ENCODE measurements around the gene PAX7.

Gene PAX7

DNA sequence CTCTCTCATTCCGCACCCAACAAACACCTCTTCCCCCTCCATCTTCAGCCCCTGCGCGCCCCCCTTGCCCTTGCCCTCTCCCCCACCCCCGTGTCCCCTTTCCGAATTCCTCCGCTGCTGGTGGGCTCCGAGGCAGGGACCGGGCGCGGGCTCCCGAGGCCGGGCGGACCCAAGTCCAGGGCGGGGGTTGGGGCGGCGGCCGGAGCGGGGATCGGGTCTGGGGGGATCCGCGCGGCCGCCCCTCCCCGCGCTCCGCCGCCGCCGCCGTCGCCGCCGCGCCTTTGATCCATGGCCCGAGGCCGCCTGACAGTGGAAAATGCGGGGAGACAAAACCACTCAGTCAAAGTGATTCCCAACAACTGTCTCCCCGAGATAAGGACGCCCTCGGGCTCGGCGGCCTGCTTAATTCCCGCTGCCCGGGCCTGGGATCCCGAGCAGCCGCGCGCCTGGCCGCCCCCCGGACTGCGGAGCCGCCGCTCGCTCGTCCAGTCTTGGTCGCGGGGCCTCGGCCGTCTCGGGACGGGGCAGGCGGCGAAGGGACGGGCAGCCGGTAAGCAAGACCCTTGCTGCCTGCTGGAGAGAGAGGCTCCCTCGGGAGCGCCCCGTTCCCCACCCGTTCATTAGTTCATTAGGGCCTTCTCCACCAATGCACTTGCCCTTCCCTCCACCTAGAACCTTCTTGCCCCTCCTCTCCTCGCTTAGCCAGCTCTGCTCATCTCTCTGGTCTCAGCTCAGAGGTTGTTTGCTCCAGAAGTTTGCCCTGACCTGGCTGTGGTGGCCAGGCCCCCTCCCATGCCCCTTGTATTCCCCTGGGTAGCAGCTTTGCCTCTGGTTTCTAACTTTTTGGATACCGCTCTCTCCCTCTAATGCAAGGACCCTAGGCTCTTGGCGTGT, 86.4 kb downstream of the PAX7 start:
- ATAC-seq = no peak
- peaks cover 20% of the 10 kb centered on the region for H3K4me1 Mint-ChIP-seq

DNA sequence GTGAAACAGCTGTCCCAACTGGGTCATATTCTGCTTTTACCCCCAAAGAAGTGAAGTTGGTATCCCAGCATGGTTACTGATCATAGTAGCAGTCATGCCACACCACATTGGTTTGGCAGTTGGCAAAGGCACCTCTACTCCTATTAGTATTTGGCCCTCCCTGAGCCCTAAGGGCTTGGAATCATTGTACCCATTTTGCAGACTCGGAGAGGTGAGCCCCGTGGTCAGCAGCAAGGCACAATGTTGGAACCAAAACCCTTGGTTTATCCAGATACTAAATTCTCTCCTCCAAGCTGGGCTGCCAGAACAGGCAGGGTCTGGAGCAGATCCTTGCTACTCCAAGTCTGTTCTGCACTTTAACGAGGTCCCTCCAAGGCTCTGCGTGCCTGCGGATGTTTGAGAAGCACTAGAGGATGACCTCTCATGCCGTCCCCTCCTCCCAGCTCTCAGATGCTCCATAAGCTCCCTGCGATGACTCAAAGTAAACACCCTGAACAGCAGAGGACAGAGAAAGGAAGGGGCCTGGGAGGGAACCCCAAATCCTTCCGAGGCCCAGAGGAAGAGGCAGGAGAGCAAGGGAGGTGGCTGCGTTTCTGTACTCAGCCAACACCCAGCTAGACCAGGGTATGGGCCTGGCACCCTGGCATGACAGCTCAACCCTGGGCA, 89.3 kb downstream of the PAX7 start:
- DNase-seq (ENCODE audit: low spot score in 2 of 2) = no peak
- no peaks in the 10 kb centered on the region for H3K36me3 Mint-ChIP-seq

More for the DNA sequence above, 86.4 kb downstream of the PAX7 start:
- no peak for DNase-seq (ENCODE audit: low spot score in 2 of 2)
- Mint-ChIP-seq H3K9me3 (no peaks in the 10 kb centered on the region), H3K36me3 (no peaks in the 10 kb centered on the region), H3K27ac (no peak overlapping the region), H3K4me3 (no peak overlapping the region)

DNA sequence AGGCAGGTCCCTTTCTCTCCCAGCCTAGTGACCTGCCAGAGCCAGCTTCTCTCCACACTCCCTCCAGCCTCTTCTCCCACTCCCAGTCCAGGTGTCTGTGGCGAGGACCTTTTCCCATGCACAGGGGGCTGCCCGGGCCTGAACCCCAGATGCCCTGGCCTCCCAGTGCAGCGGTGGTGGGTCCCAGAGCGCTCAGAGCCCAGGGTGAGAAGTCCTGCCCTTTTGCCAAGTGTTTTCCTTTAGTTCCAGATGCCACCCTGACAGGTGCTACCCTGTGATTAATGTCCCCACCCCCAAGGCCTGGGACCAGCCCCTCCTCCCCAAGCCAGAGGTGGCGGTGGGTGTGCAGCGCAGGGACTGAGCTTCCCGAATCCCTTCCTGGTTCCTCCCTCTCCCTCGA, 90.4 kb downstream of the PAX7 start:
- no peak for DNase-seq (ENCODE audit: low spot score in 2 of 2)
- H3K4me3 Mint-ChIP-seq = no peak overlapping the region
- H3K27ac Mint-ChIP-seq = no peak overlapping the region
- H3K4me1 Mint-ChIP-seq = peaks cover 20% of the 10 kb centered on the region
- H3K36me3 Mint-ChIP-seq = no peaks in the 10 kb centered on the region
- ATAC-seq = no peak
- H3K9me3 Mint-ChIP-seq = no peaks in the 10 kb centered on the region

More for the DNA sequence above, 89.3 kb downstream of the PAX7 start:
- H3K27ac Mint-ChIP-seq = no peak overlapping the region
- peaks cover 20% of the 10 kb centered on the region for H3K4me1 Mint-ChIP-seq
- no peaks in the 10 kb centered on the region for H3K9me3 Mint-ChIP-seq
- no peak for ATAC-seq
- H3K4me3 Mint-ChIP-seq = no peak overlapping the region

DNA sequence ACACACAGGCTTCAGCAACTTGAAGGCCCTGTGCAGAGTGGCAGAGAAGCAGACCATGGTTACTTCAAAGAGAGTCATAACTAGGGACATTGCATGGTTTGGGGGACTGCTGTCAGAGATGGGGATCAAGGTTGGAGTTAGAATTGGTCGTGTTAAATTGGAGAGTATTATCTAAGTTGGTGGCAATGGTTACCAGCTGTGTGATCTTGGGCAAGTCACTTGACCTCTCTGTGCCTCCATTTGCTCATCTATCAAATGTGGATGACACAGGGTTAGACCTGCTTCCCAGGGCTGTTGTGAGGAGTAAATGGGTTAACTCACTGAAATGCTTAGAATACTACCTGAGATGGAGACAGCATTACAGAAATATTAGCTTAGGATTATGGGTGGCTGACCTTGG, 91.1 kb downstream of the PAX7 start:
- peaks cover 13% of the 10 kb centered on the region for H3K4me1 Mint-ChIP-seq
- DNase-seq (ENCODE audit: low spot score in 2 of 2) (no peak), ATAC-seq (no peak)
- H3K9me3 Mint-ChIP-seq = no peaks in the 10 kb centered on the region
- H3K27ac Mint-ChIP-seq = no peak overlapping the region
- no peaks in the 10 kb centered on the region for H3K36me3 Mint-ChIP-seq
- no peak overlapping the region for H3K4me3 Mint-ChIP-seq

DNA sequence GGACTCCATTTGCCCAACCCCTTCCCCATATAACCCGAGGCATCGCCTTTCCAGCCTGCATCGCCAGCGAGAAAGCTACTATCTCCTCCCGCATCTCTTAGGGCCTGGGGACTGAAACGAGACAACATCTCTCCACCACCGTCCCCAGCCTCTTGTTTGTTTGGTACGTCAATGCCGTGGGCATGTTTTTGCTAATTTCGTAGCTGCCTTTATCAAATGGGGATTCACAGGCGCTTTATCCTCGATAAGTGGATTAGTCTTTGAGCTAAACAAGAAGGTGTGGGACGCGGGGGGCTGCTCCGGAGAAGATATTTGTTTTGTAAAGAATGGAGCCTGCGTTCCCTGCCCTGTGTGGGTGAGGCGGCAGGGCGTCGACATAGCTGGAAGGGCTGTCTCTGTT, 91.6 kb downstream of the PAX7 start:
- Mint-ChIP-seq H3K4me3 (no peak overlapping the region), H3K4me1 (peaks cover 12% of the 10 kb centered on the region), H3K27ac (no peak overlapping the region), H3K9me3 (no peaks in the 10 kb centered on the region), H3K36me3 (no peaks in the 10 kb centered on the region)
- ATAC-seq (no peak), DNase-seq (ENCODE audit: low spot score in 2 of 2) (no peak)

DNA sequence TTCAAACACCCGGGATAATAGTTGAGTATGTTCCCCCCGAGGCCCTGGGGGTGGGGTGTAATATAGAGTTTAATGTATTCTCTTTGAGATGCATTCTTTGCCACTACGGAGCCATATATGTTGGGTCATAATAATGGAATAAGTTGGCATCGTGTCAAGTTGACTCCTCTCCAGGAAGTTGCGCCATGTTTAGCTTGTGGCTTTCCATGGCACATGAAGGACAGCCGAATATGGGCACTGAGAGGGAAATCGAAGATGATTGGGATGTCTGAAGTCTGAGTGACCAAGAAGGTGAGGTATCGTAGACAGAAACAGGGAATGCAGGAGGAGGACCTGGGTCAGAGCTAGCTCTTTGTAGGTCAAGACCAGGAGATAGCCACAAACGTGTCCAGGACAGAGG, 92.6 kb downstream of the PAX7 start:
- DNase-seq (ENCODE audit: low spot score in 2 of 2) (no peak), ATAC-seq (no peak)
- no peaks in the 10 kb centered on the region for H3K9me3 Mint-ChIP-seq
- H3K4me3 Mint-ChIP-seq = no peak overlapping the region
- H3K4me1 Mint-ChIP-seq = peaks cover 4% of the 10 kb centered on the region
- H3K36me3 Mint-ChIP-seq = no peaks in the 10 kb centered on the region
- no peak overlapping the region for H3K27ac Mint-ChIP-seq

DNA sequence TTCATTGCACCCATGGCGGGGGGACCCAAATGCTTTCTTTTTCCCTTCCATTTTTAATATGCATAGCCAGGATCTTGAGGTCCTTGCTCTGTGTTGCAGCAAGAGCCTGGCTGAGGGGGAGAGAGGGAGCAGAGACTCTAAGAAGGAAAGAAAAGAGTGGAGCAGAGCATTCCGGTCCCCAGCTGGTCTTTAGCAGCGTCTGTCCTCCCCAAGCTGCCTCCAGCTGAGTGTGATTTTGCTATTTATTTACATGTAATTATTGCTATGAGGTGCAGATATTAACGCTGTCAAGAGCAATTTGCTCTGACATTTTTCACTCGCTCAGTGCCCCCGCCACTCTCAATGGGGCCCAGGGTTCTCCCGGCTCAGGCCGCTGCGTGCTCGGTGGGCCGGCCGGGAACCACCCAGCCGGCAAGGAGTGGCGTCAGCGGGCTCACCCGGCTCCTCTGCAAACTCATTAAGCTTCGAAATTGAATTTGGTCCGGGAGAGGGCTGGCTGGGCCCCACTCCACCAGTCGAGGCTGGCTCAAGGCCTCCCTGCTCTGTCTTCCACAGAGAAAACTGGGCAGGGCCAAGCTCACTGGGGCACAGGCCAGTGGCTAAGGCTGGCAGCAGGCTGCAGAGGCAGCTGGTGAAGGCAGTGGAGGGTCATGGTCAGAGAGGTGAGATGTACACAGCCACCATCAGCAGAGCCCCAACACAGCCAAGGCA, 93.2 kb downstream of the PAX7 start:
- Mint-ChIP-seq H3K27ac (no peak overlapping the region), H3K4me1 (peaks cover 4% of the 10 kb centered on the region), H3K9me3 (no peaks in the 10 kb centered on the region), H3K36me3 (no peaks in the 10 kb centered on the region), H3K4me3 (no peak overlapping the region)
- ATAC-seq = no peak
- no peak for DNase-seq (ENCODE audit: low spot score in 2 of 2)

DNA sequence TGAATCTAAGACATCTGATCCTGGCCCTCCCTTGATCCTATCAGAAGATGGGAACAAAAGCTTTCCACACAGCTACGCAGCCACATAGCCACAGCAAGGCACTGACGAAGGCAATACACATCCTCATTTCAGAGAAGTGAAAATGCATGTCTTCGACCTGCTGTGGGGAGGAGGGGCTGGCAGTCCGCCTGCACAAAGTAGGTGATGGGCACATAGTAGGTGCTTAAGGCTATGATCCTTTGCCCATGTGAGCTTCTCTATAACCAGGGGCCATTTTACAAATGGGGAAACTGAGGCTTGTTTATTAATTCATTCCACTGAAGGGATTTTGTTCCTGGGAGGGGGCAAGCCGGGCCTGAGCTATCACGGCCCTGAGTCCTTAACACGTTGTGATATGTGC, 94.2 kb downstream of the PAX7 start:
- Mint-ChIP-seq H3K4me1 (peaks cover 4% of the 10 kb centered on the region), H3K4me3 (no peak overlapping the region), H3K36me3 (no peaks in the 10 kb centered on the region), H3K9me3 (no peaks in the 10 kb centered on the region), H3K27ac (no peak overlapping the region)
- DNase-seq (ENCODE audit: low spot score in 2 of 2) (no peak), ATAC-seq (no peak)

DNA sequence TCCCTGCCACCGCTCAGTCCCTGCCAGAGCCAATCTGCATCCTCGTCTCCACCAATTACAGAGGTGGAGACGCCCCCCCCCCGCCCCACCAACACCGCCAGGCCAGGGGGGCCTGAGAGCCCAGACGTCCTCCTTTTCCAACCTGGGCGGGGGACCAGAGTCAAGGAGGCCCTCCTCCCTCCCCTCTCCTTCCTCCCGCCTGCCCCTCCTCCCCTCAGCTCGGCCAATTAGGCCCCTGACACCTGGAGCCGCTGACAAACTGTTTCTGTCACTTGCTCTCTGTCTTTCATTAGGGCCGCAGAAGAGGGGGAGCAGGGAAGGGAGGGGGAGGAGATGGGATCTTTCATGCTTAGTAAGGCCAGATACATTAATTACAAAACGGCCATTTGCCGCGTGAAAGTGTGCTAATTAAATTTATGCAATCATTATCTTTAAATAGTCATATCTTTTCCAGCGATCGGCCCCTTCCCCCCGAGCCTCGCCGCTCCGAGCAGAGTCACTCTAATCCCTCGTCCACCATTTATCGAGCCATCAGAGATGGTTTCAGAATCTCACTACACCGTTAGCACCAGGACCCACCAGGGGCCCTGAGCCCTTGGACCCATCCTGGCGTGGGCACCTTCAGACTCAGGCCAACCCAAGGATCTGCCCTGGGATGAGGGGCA, 94.7 kb downstream of the PAX7 start:
- Mint-ChIP-seq H3K27ac (no peak overlapping the region), H3K9me3 (no peaks in the 10 kb centered on the region), H3K4me3 (no peak overlapping the region)

DNA sequence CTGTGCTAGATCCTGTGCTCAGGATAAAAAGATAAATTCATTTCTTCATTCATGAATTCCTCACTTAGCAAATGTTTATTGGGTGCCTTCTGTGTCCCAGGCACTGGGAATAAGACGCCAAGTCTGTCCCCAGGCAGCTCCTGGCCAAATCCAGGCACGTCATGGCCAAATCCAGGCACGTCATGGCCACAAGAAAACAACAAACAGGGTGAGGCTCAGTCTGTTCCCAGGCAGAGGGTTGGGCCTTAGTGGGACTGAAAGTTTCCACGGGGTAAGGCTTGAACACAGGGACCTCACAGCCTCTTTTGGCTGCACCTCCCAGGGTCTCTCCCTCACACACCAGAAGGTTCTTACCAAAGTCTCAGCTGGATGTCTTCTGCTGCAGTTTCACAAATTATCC, 95.7 kb downstream of the PAX7 start:
- Mint-ChIP-seq H3K4me1 (no peaks in the 10 kb centered on the region), H3K36me3 (no peaks in the 10 kb centered on the region), H3K27ac (no peak overlapping the region), H3K9me3 (no peaks in the 10 kb centered on the region), H3K4me3 (no peak overlapping the region)
- ATAC-seq (no peak), DNase-seq (ENCODE audit: low spot score in 2 of 2) (no peak)

More for the DNA sequence above, 94.7 kb downstream of the PAX7 start:
- DNase-seq (ENCODE audit: low spot score in 2 of 2) (no peak), ATAC-seq (no peak)
- Mint-ChIP-seq H3K36me3 (no peaks in the 10 kb centered on the region), H3K4me1 (peaks cover under 1% of the 10 kb centered on the region)

DNA sequence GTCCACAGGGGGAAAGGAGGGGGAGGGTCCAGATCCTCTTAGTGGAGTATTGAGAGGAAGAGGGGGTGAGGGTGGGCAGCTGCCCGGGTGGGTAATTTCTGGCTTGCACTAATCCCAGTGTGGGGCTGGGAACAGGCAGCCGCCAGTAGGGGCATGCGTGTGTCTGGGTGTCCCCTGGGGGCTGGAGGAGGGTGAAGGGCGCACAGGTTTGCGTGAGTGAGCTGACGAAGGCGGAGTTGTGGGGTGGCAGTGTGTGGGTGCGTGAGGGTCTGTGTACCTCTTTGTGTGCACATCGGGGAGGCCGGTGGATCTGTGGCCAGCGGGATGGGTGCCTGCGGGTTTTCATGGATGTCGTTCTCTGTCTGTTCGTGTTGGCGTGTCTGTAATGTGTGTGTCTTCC, 97.3 kb downstream of the PAX7 start:
- no peak overlapping the region for H3K27ac Mint-ChIP-seq
- H3K36me3 Mint-ChIP-seq = no peaks in the 10 kb centered on the region
- ATAC-seq (no peak), DNase-seq (ENCODE audit: low spot score in 2 of 2) (no peak)
- H3K4me3 Mint-ChIP-seq = no peak overlapping the region
- H3K9me3 Mint-ChIP-seq = no peaks in the 10 kb centered on the region
- H3K4me1 Mint-ChIP-seq = no peaks in the 10 kb centered on the region

DNA sequence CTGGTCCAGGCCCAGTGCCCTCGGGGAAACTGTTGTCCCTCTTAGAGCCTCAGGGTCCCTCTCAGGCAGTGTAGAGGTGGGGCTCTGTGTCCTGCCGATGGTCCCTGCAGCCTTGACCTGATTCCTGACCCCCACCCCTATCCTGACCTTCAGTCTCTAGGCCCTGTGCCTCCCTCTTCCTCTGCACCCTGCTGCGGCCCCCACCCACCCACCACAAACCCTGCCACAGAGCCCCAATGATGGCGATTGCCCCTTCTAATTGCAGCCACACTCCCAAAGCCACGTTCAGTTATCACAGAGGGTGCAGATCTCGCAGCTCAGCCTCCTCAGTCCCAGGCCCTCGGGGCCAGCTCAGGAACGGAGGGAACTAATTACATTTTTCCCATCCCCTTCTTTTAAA, 99.7 kb downstream of the PAX7 start:
- H3K4me3 Mint-ChIP-seq = no peak overlapping the region
- H3K4me1 Mint-ChIP-seq = no peaks in the 10 kb centered on the region
- H3K9me3 Mint-ChIP-seq = no peaks in the 10 kb centered on the region
- no peak overlapping the region for H3K27ac Mint-ChIP-seq
- no peak for ATAC-seq
- DNase-seq (ENCODE audit: low spot score in 2 of 2) = no peak
- H3K36me3 Mint-ChIP-seq = no peaks in the 10 kb centered on the region

DNA sequence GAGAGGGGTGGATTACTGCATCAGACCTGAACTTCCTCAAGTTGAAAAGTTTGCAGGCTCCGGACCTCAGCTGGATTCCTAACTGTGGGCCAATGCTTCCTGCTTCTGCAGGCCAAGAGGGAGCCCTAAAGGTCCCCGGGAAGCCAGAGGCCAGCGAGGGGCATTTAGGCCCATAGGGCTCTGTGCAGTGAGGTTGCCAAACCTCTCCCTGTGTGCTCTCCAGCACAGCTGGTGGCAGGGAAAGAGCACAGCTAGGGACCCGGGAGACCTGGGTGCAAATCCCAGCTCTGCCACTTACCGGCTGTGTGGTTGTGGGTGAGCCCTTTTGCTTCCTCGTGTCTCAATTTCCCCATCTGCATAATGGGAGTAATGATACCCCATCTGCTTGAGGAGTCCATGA, 100.5 kb downstream of the PAX7 start:
- ATAC-seq (no peak), DNase-seq (ENCODE audit: low spot score in 2 of 2) (no peak)
- no peak overlapping the region for H3K27ac Mint-ChIP-seq
- H3K36me3 Mint-ChIP-seq = no peaks in the 10 kb centered on the region
- H3K9me3 Mint-ChIP-seq = no peaks in the 10 kb centered on the region
- no peak overlapping the region for H3K4me3 Mint-ChIP-seq
- H3K4me1 Mint-ChIP-seq = no peaks in the 10 kb centered on the region

DNA sequence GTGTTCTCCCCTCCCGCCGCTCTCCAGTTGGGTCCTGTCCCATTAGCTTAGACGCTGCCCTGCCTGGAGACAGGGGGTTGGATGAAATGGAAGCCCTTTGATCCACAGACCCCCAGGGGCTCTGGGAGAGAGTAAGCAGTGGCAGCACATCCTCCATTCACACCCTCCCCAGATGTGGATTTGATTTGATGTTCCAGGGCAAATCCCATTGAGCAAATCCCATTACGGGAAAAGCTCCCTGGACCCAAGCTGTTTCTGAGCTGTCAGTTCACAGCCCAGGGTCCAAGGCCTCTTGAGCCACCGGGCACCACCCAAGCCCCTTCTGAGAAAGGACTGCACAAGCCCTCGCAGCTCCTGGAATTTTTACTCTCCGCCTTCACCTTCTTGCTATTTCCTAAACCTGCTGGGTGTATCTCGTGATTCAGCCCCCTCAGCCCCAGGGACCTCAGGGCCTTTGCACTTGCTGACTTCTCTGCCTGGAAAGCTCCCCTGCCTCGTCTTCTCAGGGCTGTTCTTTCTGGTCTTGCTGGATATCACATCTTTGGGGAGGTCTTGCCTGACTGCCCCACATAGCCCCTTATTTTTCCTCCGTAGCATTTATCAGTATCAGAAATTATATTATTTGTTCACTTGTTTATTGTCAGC, 101.1 kb downstream of the PAX7 start:
- Mint-ChIP-seq H3K4me1 (no peaks in the 10 kb centered on the region), H3K27ac (no peak overlapping the region), H3K36me3 (no peaks in the 10 kb centered on the region), H3K9me3 (no peaks in the 10 kb centered on the region), H3K4me3 (no peak overlapping the region)
- DNase-seq (ENCODE audit: low spot score in 2 of 2) (no peak), ATAC-seq (no peak)

DNA sequence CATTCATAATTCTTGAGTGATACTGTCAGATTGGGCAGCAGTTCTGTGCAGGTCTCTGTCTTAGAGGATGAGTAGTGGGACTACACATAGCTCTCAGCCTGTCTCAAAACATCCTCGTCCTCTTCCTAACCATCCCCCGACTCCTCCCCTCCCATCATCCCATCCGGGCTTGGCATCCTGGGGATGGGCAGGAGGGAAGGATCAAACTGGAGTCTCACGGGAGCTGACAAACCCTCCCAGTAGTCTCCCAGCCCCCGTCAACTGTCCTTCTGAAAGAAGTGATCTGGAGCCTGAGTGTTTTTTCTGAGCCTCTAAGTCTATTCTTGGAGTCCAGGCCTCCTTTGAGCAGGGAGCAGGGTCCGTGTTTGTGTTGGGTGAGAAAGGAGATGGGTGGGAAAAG, 102.0 kb downstream of the PAX7 start:
- no peak overlapping the region for H3K27ac Mint-ChIP-seq

More for the DNA sequence above, 102.0 kb downstream of the PAX7 start:
- H3K4me3 Mint-ChIP-seq = no peak overlapping the region
- no peaks in the 10 kb centered on the region for H3K4me1 Mint-ChIP-seq
- ATAC-seq (no peak), DNase-seq (ENCODE audit: low spot score in 2 of 2) (no peak)
- H3K36me3 Mint-ChIP-seq = no peaks in the 10 kb centered on the region
- H3K9me3 Mint-ChIP-seq = no peaks in the 10 kb centered on the region
